Measurements from ENCODE around the gene VSIG4.

DNA sequence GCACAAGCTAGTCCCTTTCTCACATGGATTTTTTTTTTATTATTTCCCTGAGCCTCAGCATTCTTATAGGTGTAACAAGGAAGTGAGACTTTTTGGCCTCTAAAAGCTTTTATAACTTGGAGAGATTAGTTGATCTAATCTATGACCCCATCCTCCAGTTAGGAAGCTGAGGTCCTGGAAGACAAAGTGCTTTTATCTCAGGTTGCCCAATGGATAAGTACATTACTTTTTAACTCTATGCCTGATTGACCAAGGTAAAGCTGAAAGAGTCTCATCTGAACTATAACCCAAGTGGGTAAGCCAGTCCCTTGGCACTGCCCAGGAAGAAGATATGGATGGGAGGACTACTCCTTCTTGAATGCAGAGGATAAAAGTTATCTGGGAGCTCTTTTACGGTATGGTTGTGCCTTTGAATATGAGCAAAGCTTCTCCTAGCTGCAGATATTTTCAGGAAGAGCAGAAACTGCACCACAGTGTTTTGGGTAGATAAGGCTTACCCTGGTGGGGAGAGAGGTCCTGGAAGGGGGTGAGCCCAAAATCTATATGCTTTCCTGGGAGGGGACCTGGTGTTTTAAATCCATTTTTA lies 40.2 kb downstream of the VSIG4 start:
- TF ChIP-seq, protein P1, sequence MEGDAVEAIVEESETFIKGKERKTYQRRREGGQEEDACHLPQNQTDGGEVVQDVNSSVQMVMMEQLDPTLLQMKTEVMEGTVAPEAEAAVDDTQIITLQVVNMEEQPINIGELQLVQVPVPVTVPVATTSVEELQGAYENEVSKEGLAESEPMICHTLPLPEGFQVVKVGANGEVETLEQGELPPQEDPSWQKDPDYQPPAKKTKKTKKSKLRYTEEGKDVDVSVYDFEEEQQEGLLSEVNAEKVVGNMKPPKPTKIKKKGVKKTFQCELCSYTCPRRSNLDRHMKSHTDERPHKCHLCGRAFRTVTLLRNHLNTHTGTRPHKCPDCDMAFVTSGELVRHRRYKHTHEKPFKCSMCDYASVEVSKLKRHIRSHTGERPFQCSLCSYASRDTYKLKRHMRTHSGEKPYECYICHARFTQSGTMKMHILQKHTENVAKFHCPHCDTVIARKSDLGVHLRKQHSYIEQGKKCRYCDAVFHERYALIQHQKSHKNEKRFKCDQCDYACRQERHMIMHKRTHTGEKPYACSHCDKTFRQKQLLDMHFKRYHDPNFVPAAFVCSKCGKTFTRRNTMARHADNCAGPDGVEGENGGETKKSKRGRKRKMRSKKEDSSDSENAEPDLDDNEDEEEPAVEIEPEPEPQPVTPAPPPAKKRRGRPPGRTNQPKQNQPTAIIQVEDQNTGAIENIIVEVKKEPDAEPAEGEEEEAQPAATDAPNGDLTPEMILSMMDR (IDR thresholded peaks at IDR 0.05; ENCODE audit: poor library complexity) = no peak
- TF ChIP-seq EZH2phosphoT487 (IDR thresholded peaks at IDR 0.05; ENCODE audit: low read depth, severe bottlenecking, unreplicated experiment) = no peak

All from hepatocyte (in vitro differentiated cells).